Measurements from ENCODE around the gene CHST9.

DNA sequence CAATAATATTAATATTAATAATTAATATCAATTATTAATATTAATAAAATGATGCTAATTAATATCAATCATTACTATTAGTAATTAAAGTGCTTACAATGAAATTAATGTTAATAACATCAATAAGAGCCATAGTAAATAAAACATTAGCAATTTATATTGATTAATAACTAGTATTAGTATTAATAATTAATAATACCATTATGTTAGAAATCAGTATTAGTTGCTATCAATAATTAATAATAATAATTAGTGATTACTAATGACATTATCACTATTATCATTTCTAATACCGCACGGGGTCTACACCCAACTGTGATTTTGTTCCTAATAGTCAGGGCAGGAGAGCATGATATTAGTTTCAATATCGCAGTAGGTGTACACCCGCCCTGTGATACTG, 296.8 kb downstream of the CHST9 start:
- TF ChIP-seq, protein P1, sequence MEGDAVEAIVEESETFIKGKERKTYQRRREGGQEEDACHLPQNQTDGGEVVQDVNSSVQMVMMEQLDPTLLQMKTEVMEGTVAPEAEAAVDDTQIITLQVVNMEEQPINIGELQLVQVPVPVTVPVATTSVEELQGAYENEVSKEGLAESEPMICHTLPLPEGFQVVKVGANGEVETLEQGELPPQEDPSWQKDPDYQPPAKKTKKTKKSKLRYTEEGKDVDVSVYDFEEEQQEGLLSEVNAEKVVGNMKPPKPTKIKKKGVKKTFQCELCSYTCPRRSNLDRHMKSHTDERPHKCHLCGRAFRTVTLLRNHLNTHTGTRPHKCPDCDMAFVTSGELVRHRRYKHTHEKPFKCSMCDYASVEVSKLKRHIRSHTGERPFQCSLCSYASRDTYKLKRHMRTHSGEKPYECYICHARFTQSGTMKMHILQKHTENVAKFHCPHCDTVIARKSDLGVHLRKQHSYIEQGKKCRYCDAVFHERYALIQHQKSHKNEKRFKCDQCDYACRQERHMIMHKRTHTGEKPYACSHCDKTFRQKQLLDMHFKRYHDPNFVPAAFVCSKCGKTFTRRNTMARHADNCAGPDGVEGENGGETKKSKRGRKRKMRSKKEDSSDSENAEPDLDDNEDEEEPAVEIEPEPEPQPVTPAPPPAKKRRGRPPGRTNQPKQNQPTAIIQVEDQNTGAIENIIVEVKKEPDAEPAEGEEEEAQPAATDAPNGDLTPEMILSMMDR (IDR thresholded peaks at IDR 0.05; ENCODE audit: extremely low read depth in 1 of 2, insufficient read depth in 1 of 2, low read depth in 1 of 2, low read length in 2 of 2), result no peak
- TF ChIP-seq POLR2A (IDR thresholded peaks at IDR 0.05; ENCODE audit: low read depth, low read length) (no peak), EZH2 (IDR thresholded peaks at IDR 0.05; ENCODE audit: borderline replicate concordance, low read depth, low read length, severe bottlenecking) (no peak), POLR2AphosphoS5 (IDR thresholded peaks at IDR 0.05; ENCODE audit: insufficient read depth, low read depth, low read length) (no peak), GATA2 (IDR thresholded peaks at IDR 0.05; ENCODE audit: insufficient read depth, insufficient read length, low read depth, low read length) (no peak), FOS (IDR thresholded peaks at IDR 0.05; ENCODE audit: borderline replicate concordance, insufficient read depth, low read length) (no peak), JUN (IDR thresholded peaks at IDR 0.05; ENCODE audit: borderline replicate concordance, insufficient read depth, insufficient read length, low read depth) (no peak), MYC (IDR thresholded peaks at IDR 0.05; ENCODE audit: low read depth, low read length) (no peak)
- TF ChIP-seq, protein P2, sequence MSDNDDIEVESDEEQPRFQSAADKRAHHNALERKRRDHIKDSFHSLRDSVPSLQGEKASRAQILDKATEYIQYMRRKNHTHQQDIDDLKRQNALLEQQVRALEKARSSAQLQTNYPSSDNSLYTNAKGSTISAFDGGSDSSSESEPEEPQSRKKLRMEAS (IDR thresholded peaks at IDR 0.05; ENCODE audit: insufficient read depth, insufficient read length), result no peak

Measured in endothelial cell of umbilical vein (primary cell).